Mesendoderm (in vitro differentiated cells): Measurements from ENCODE around the gene ZEB2.
A peak's percentile ranks its signal among the peaks of the same experiment; 100 is the strongest.

ENCODE experiments used
- DNase-seq: peaks from one replicate; pipeline ENCODE4 v3.0.0; 2013
- H2AK5ac ChIP-seq: 2 replicates; pipeline ENCODE4 v1.6.1; 2013; ENCODE audit warnings: low read length, inconsistent platforms
- H2BK120ac ChIP-seq: 2 replicates; pipeline ENCODE4 v1.6.1; 2013; ENCODE audit warnings: low read depth, mild to moderate bottlenecking, low read length, moderate library complexity, mixed read lengths
- H2BK15ac ChIP-seq: replicated peaks from 2 replicates; pipeline ENCODE4 v1.6.1; 2013; ENCODE audit warnings: low read depth, mild to moderate bottlenecking, moderate library complexity
- H2BK5ac ChIP-seq: 2 replicates; pipeline ENCODE4 v1.6.1; 2013; ENCODE audit warnings: low read length, inconsistent platforms
- H3K18ac ChIP-seq: 2 replicates; pipeline ENCODE4 v1.6.1; 2013; ENCODE audit warnings: mild to moderate bottlenecking, low read length, mixed read lengths
- H3K23ac ChIP-seq: one replicate; pipeline ENCODE4 v1.6.1; 2013; ENCODE audit warnings: low read length
- H3K27ac ChIP-seq: 2 replicates; pipeline ENCODE4 v1.5.1; 2013; ENCODE audit warnings: low read depth, mild to moderate bottlenecking, inconsistent platforms, low read length, moderate library complexity
- H3K27me3 ChIP-seq: 2 replicates; pipeline ENCODE4 v1.6.1; 2013; ENCODE audit warnings: low read length, control low read depth, mild to moderate bottlenecking, inconsistent platforms; ENCODE audit not compliant: insufficient read depth, poor library complexity
- H3K36me3 ChIP-seq: 2 replicates; pipeline ENCODE4 v1.6.1; 2013; ENCODE audit warnings: low read length, inconsistent platforms; ENCODE audit not compliant: control insufficient read depth, insufficient read depth
- H3K4ac ChIP-seq: one replicate; pipeline ENCODE4 v1.6.1; 2013; ENCODE audit warnings: low read depth, mild to moderate bottlenecking, low read length, moderate library complexity
- H3K4me1 ChIP-seq: 2 replicates; pipeline ENCODE4 v1.6.1; 2013; ENCODE audit warnings: low read depth, low read length, inconsistent platforms; ENCODE audit not compliant: control insufficient read depth
- H3K4me2 ChIP-seq: 2 replicates; pipeline ENCODE4 v1.6.1; 2013; ENCODE audit warnings: low read length
- H3K4me3 ChIP-seq: 2 replicates; pipeline ENCODE4 v1.5.1; 2013; ENCODE audit warnings: mild to moderate bottlenecking, low read length
- H3K56ac ChIP-seq: one replicate; pipeline ENCODE4 v1.6.1; 2013; ENCODE audit warnings: low read length
- H3K79me1 ChIP-seq: 2 replicates; pipeline ENCODE4 v1.6.1; 2013; ENCODE audit warnings: low read length, inconsistent platforms
- H3K79me2 ChIP-seq: 2 replicates; pipeline ENCODE4 v1.6.1; 2013; ENCODE audit warnings: mild to moderate bottlenecking, low read length; ENCODE audit not compliant: control insufficient read depth, insufficient read depth
- H3K9ac ChIP-seq: 2 replicates; pipeline ENCODE4 v1.6.1; 2013; ENCODE audit warnings: low read length, inconsistent platforms
- H4K5ac ChIP-seq: one replicate; pipeline ENCODE4 v1.6.1; 2013; ENCODE audit warnings: low read length
- H4K8ac ChIP-seq: one replicate; pipeline ENCODE4 v1.6.1; 2013; ENCODE audit warnings: low read depth, mild to moderate bottlenecking, control low read depth, low read length, moderate library complexity
- WGBS: extraction: QIAGEN DNeasy Blood & Tissue Kit; methylation state at CpG from one replicate; pipeline ENCODE4 v1.1.7; 2013; ENCODE audit warnings: low lambda C conversion rate, missing lambda C conversion rate; ENCODE audit not compliant: insufficient coverage; ENCODE audit errors: extremely low coverage; 5-methylcytosine and 5-hydroxymethylcytosine counted together

ZEB2 gene

DNA sequence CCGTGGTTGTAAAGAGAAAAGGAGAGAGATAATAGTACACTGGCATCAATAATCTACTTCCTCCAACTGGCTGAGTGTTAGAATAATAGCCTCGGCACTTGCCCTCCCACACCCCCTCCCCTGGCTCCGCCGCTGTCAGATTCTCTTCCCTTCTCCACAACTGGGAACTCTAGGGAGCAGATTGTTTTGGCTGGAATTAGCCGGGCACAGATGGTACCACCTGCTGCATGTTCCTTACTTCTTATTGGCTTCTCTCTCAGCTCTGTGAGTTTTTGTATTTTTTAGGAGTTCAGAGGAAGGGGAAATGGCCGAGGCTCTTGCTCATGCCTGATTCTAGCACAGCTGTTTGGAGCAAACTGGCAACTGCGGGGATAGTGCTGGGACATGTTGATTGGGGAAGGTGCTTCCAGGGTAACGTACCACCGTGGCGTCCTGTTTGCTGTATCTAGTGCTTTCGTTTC is 140.0 kb downstream of the ZEB2 start:
- H4K8ac ChIP-seq: peak overlapping the region; percentile 81
- no peak overlapping the region for H3K9ac ChIP-seq
- H3K27ac ChIP-seq: no peak overlapping the region
- no peak overlapping the region for H4K5ac ChIP-seq
- H3K23ac ChIP-seq: no peak overlapping the region
- H3K4ac ChIP-seq: no peak overlapping the region
- no peak overlapping the region for H3K56ac ChIP-seq
- peaks cover 4% of the 10 kb centered on the region for H3K4me1 ChIP-seq
- H2BK120ac ChIP-seq: no peak overlapping the region
- no peak overlapping the region for H2BK15ac ChIP-seq
- H3K27me3 ChIP-seq: no peaks in the 10 kb centered on the region
- no peaks in the 10 kb centered on the region for H3K36me3 ChIP-seq
- no peak for DNase-seq
- peak overlapping the region; percentile 23 for H3K18ac ChIP-seq
- no CpG with 5 or more reads among the region's 11 CpGs for WGBS
- no peak overlapping the region for H2BK5ac ChIP-seq
- H3K4me2 ChIP-seq: no peak overlapping the region
- no peak overlapping the region for H3K4me3 ChIP-seq
- no peak overlapping the region for H2AK5ac ChIP-seq
- H3K79me2 ChIP-seq: no peaks in the 10 kb centered on the region
- H3K79me1 ChIP-seq: no peaks in the 10 kb centered on the region

DNA sequence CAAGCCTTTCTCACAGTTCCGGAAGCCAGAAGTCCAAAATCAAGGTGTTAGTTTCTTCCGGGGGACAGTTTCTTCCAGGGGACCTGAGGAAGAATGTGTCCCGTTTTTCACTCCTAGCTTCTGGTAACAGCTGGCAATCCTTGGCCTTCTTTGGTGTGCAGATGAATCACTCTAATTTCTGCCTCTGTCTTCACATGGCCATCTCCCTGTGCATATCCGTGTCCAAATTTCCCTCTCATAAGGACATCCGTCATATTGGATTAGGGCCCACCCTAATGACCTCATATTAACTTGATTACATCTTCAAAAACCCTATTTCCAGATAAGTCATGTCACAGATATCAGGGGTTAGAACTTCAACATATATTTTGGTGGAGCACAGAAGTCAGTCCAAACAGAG is 141.4 kb downstream of the ZEB2 start:
- no CpG with 5 or more reads among the region's 5 CpGs for WGBS
- Histone ChIP-seq H2BK5ac (no peak overlapping the region), H4K8ac (no peak overlapping the region), H2BK120ac (no peak overlapping the region), H2AK5ac (no peak overlapping the region), H3K27ac (no peak overlapping the region), H3K56ac (no peak overlapping the region), H3K18ac (peak overlapping the region; percentile 32), H3K36me3 (no peaks in the 10 kb centered on the region), H4K5ac (no peak overlapping the region), H3K27me3 (no peaks in the 10 kb centered on the region), H3K79me1 (no peaks in the 10 kb centered on the region), H3K4me2 (no peak overlapping the region), H3K23ac (no peak overlapping the region), H3K79me2 (no peaks in the 10 kb centered on the region), H3K4me3 (no peak overlapping the region), H2BK15ac (no peak overlapping the region), H3K4ac (no peak overlapping the region), H3K4me1 (peaks cover 4% of the 10 kb centered on the region), H3K9ac (no peak overlapping the region)
- DNase-seq: no peak

DNA sequence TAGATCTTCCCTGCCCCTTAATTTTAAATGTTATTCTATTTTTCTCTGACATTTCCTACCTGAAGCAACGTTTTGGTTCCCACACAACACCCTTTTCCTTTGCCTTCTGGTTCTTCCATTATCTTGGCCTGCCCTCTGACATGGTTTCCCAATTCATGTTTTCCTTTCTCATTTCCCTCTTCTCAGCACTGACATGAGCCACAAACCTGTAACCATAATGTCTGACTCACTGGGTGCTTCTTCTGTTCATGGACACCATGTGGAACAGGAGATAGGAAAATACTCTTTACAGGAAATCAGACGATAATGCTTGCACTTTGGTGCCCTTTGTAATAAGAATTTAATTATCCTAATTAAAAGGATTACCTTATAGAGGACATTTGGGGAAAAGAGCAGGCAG is 142.0 kb downstream of the ZEB2 start:
- Histone ChIP-seq H3K27me3 (no peaks in the 10 kb centered on the region), H3K23ac (no peak overlapping the region), H2BK120ac (no peak overlapping the region), H3K4me2 (no peak overlapping the region), H3K79me2 (no peaks in the 10 kb centered on the region), H3K56ac (no peak overlapping the region), H2BK5ac (no peak overlapping the region), H2AK5ac (no peak overlapping the region), H3K18ac (no peak overlapping the region), H4K8ac (no peak overlapping the region), H2BK15ac (no peak overlapping the region), H3K36me3 (no peaks in the 10 kb centered on the region), H3K79me1 (no peaks in the 10 kb centered on the region), H3K4ac (no peak overlapping the region), H3K4me3 (no peak overlapping the region), H3K4me1 (peaks cover 4% of the 10 kb centered on the region), H4K5ac (no peak overlapping the region), H3K27ac (no peak overlapping the region), H3K9ac (no peak overlapping the region)
- no peak for DNase-seq
- no CpG with 5 or more reads among the region's 2 CpGs for WGBS

DNA sequence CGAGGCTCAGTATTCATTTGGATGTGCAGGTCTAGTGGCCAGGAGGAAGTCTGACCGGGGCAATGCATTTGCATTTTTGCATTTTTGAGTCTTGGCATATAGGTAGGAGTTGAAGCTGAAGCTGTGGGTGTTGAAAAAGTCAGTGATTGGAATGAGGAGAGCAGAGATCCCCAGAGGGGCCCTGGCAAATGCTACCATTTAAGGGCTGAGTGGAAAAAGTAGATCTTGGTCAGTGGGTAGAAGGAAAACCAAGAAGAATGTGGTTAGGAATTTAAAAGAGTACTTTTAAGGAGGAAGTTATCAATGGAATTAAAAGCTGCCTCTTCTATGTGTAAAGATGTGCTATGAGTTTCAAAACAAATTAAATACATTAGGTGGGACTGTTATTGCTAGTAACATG is 143.0 kb downstream of the ZEB2 start:
- Histone ChIP-seq H3K27ac (no peak overlapping the region), H2BK15ac (peak overlapping the region; percentile 8), H3K9ac (no peak overlapping the region), H3K4me1 (peaks cover 4% of the 10 kb centered on the region), H4K5ac (no peak overlapping the region), H3K79me2 (no peaks in the 10 kb centered on the region), H2BK5ac (no peak overlapping the region), H3K79me1 (no peaks in the 10 kb centered on the region), H3K27me3 (no peaks in the 10 kb centered on the region), H3K4me3 (no peak overlapping the region), H4K8ac (no peak overlapping the region), H3K4me2 (no peak overlapping the region), H3K56ac (no peak overlapping the region), H3K36me3 (no peaks in the 10 kb centered on the region), H2AK5ac (no peak overlapping the region), H3K23ac (no peak overlapping the region), H3K18ac (no peak overlapping the region), H3K4ac (no peak overlapping the region), H2BK120ac (no peak overlapping the region)
- no CpG with 5 or more reads among the region's 2 CpGs for WGBS
- DNase-seq: no peak

DNA sequence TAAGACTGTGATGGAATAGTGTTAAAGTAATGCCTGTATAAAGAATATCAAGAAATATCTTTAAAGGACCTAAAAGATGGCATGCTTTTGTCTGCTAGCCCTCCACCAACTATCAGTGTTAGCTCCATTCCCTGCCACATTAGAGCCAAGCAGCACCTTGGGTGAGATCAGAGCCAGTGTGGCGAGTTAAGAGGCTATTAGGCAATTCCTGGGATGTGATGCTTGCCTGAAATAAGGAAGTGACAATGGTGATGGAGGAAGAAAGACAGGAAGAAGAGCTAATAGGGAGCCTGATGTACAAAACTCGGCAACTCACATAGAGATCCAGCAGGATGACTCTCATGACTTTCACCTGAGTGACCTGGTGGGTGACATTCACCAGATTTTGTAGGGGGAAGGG is 143.5 kb downstream of the ZEB2 start:
- no peak for DNase-seq
- Histone ChIP-seq H2BK120ac (no peak overlapping the region), H2BK5ac (no peak overlapping the region), H3K23ac (no peak overlapping the region), H2BK15ac (no peak overlapping the region), H3K79me2 (no peaks in the 10 kb centered on the region), H3K56ac (no peak overlapping the region), H3K18ac (no peak overlapping the region), H3K79me1 (no peaks in the 10 kb centered on the region), H2AK5ac (no peak overlapping the region), H3K4me3 (no peak overlapping the region), H3K27me3 (no peaks in the 10 kb centered on the region), H3K4me1 (peaks cover 4% of the 10 kb centered on the region), H3K9ac (no peak overlapping the region), H3K27ac (no peak overlapping the region), H3K4me2 (no peak overlapping the region), H4K5ac (no peak overlapping the region), H3K4ac (no peak overlapping the region), H3K36me3 (no peaks in the 10 kb centered on the region), H4K8ac (no peak overlapping the region)
- no CpG with 5 or more reads among the region's 2 CpGs for WGBS

DNA sequence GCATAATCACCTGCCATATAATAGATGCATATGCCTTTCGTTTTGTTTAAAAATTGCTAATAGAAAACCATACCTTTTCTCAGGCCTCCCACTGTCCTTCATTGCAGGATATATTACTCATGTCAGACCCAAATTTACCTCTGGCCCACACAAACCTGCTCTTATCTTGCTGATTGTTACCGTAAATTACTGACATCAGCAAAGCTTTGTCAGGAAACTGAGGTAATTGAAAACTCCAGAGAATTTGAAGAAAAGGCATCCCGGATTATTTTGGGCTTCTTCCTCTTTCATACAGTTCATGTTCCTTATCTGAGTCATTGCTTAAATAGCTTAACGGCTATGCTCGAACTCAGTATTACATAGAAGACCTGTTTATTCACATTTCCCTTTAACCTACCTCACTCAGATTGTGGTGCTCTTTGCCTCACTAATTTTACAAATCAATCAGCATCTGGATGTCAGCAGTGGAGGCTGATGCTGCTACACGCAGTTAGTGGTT is 145.7 kb downstream of the ZEB2 start:
- Histone ChIP-seq H3K36me3 (no peaks in the 10 kb centered on the region), H3K27ac (no peak overlapping the region), H3K79me2 (no peaks in the 10 kb centered on the region), H4K5ac (no peak overlapping the region), H4K8ac (no peak overlapping the region), H3K9ac (no peak overlapping the region), H3K4ac (no peak overlapping the region), H3K56ac (no peak overlapping the region), H3K79me1 (no peaks in the 10 kb centered on the region), H3K4me1 (no peaks in the 10 kb centered on the region), H3K27me3 (no peaks in the 10 kb centered on the region), H2AK5ac (no peak overlapping the region), H2BK120ac (no peak overlapping the region), H3K4me3 (no peak overlapping the region), H3K4me2 (no peak overlapping the region), H3K18ac (no peak overlapping the region), H3K23ac (no peak overlapping the region), H2BK5ac (no peak overlapping the region), H2BK15ac (peak overlapping the region; percentile 14)
- no peak for DNase-seq
- WGBS: no CpG with 5 or more reads among the region's 6 CpGs
